Body of pancreas (tissue), 4 donors: ENCODE results near the gene TNS3. TPM values are rescaled to one million over a fixed set of nuclear protein-coding genes. Genes with fewer than 3 reads are reported as not detected.

Experiments
- ATAC-seq: fragments of 150-250 bp; one replicate; pipeline ENCODE4 v1.9.1; 2016
- DNase-seq, 4 donors: peaks; one replicate each; pipeline ENCODE4 v3.0.0-alpha.2; 2019
- H3K27ac ChIP-seq, 4 donors: fragments of 200-600 bp; sonication (generic); 1 replicate in 3 of 4; 2 replicates in 1 of 4; pipeline versions ENCODE4 v1.5.1 to v1.6.1; 2016 to 2019; ENCODE audit warnings: mild to moderate bottlenecking in 1 of 4, mixed read lengths in 1 of 4, moderate library complexity in 1 of 4
- H3K27me3 ChIP-seq, 2 donors: fragments of 200-600 bp; sonication (generic); one replicate each; pipeline ENCODE4 v1.6.0; 2016; ENCODE audit warnings: mild to moderate bottlenecking in 1 of 2
- H3K36me3 ChIP-seq, 2 donors: fragments of 200-600 bp; sonication (generic); replicated peaks in 1 of 2; 2 replicates each; pipeline ENCODE4 v1.5.1; 2016; ENCODE audit warnings: low read depth in 2 of 2; ENCODE audit not compliant: insufficient read depth in 1 of 2
- H3K4me1 ChIP-seq: fragments of 200-600 bp; sonication (generic); one replicate; pipeline ENCODE4 v1.6.0; 2016
- H3K4me3 ChIP-seq, 2 donors: fragments of 200-600 bp; sonication (generic); 1 replicate in 1 of 2; 2 replicates in 1 of 2; pipeline ENCODE4 v1.5.1; 2016 to 2019
- H3K9me3 ChIP-seq, 3 donors: fragments of 200-600 bp; sonication (generic); 1 replicate in 2 of 3; 2 replicates in 1 of 3; pipeline ENCODE4 v1.5.1; 2016
- POLR2A ChIP-seq, 3 donors: fragments of 450-650 bp; IDR thresholded peaks; one replicate each; pipeline ENCODE4 v1.6.1; 2016; ENCODE audit warnings: antibody characterized with exemption in 3 of 3, mild to moderate bottlenecking in 2 of 3
- WGBS, 2 donors: methylation state at CpG; one replicate each; pipeline ENCODE4 v1.1.5; 2017; 5-methylcytosine and 5-hydroxymethylcytosine counted together
- intact Hi-C: fragments of 100-400 bp; cut with DNase I; formaldehyde crosslinking; loops from one replicate; pipeline ENCODE4 v1.15.1; 2023
- total RNA-seq, 2 donors: library from RNA; depleted of rRNA; stranded (reverse); fragments of >200 nt; gene quantifications; one replicate each; pipeline ENCODE4 v1.1.0, GENCODE V29; 2016
- TF ChIP-seq, protein P1 (sequence below), 7 experiments: fragments of 450-650 bp in 4 of 7; fragments of 200-600 bp in 3 of 7; sonication (generic) in 3 of 7; IDR thresholded peaks; one replicate each; pipeline ENCODE4 v1.5.1; 2016 to 2019; ENCODE audit warnings: antibody characterized with exemption in 7 of 7

Gene TNS3
- total RNA-seq, 2 donors from 2014 or later, result 100 to 265 TPM

DNA sequence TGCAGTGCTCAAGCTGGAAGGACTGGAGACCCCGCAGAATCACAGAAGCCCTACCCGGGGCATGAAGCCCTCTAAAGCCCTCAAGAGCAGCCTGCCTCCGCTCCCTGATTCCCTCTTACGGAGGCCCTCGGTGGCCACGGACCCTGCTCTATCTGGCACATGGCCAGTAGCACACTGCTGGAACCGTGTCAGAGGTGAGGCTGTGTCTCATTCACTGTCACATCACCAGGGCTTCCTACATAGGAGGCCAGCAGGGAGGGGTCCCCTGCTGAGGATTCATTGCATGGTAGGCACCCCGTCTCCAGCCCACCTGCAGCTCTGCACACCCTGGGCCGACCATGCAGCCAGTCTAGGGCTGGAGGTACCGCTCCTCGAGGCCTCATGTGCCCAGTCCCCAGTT lies 259.2 kb downstream of the TNS3 start:
- Histone ChIP-seq H3K27me3 (no peaks in the 10 kb centered on the region), H3K9me3 (no peaks in the 10 kb centered on the region), H3K4me1 (peaks cover 23% of the 10 kb centered on the region), H3K36me3 (peaks cover 0 to 19% of the 10 kb centered on the region in 2 donors), H3K27ac (no peak overlapping the region), H3K4me3 (no peak overlapping the region)
- intact Hi-C loops, result no loop called here
- 90 to 96% methylated on average over 11 of the region's 11 CpGs for WGBS, 2 donors
- no peak for TF ChIP-seq POLR2A (IDR thresholded peaks at IDR 0.05)
- TF ChIP-seq, protein P1, sequence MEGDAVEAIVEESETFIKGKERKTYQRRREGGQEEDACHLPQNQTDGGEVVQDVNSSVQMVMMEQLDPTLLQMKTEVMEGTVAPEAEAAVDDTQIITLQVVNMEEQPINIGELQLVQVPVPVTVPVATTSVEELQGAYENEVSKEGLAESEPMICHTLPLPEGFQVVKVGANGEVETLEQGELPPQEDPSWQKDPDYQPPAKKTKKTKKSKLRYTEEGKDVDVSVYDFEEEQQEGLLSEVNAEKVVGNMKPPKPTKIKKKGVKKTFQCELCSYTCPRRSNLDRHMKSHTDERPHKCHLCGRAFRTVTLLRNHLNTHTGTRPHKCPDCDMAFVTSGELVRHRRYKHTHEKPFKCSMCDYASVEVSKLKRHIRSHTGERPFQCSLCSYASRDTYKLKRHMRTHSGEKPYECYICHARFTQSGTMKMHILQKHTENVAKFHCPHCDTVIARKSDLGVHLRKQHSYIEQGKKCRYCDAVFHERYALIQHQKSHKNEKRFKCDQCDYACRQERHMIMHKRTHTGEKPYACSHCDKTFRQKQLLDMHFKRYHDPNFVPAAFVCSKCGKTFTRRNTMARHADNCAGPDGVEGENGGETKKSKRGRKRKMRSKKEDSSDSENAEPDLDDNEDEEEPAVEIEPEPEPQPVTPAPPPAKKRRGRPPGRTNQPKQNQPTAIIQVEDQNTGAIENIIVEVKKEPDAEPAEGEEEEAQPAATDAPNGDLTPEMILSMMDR (IDR thresholded peaks at IDR 0.05), result no peak
- DNase-seq (peak in 1 of 4 donors; percentile 10), ATAC-seq (no peak)

DNA sequence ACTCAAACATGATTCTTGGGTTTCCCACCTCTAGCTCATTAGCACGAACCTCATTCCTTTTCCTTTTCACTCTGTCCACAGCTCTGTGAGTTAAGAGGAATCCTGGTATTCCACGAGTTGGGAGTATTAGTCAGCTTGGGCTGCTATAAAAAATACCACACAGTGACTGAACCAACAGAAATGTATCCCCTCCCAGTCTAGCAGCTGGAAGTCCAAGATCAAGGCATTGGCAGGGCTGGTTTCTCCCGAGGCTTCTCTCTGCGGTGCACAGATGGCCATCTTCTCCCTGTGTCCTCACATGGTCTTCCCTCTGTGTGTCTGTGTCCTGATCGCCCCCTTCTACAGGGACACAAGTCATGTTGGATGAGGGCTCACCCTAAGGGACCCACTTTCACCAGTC lies 261.6 kb downstream of the TNS3 start:
- no peak for ATAC-seq
- TF ChIP-seq, protein P1 (IDR thresholded peaks at IDR 0.05), result no peak
- no peak for TF ChIP-seq POLR2A (IDR thresholded peaks at IDR 0.05)
- Histone ChIP-seq H3K4me3 (no peak overlapping the region), H3K27me3 (no peaks in the 10 kb centered on the region), H3K36me3 (peaks cover 0 to 19% of the 10 kb centered on the region in 2 donors), H3K27ac (no peak overlapping the region), H3K9me3 (no peaks in the 10 kb centered on the region), H3K4me1 (peaks cover 5% of the 10 kb centered on the region)
- WGBS, 2 donors, result 88 to 91% methylated on average over 5 of the region's 5 CpGs
- DNase-seq, result no peak
- intact Hi-C loops, result no loop called here

DNA sequence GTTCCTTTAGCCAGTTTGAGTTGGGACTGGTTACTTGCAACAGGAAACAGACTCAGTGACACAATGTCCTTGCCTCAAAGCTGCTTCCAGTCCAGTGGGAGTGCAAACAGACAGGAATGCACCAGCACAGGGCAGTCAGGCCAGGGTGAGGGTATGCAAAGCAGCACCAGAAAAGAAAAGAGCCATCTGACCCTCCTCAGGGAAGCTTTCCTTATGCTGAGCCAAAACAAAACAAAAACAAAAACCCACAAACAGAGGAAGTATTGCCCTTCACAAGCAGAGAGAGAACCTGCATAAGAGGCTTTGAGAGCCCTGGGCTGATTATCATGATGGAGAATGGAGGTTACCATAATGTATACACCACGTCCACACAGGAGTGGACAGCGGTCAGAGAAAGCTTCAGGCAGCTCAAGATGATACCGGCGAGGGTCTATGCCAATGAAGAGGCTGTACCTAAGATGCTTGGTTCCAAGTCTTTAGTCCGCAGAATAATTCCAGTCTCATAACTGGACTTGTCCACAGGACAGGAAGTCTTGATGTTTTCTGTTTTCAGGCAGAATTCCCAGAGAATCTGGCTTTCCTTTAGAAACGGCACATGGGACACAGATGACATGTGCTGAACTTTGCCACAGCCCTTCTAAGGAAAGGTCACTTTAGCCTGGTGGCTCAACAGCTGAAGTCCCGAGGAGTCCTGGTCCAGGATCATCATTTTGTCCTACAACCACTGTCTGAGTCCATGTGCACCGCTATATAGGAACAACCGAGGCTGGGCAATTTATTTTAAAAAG lies 263.3 kb downstream of the TNS3 start:
- 81 to 96% methylated on average over 8 to 9 of the region's 9 CpGs for WGBS, 2 donors
- H3K36me3 ChIP-seq, result peaks cover 0 to 19% of the 10 kb centered on the region in 2 donors
- TF ChIP-seq POLR2A (IDR thresholded peaks at IDR 0.05), result no peak
- TF ChIP-seq, protein P1 (IDR thresholded peaks at IDR 0.05), result no peak
- H3K27me3 ChIP-seq, result no peaks in the 10 kb centered on the region
- intact Hi-C loops, result no loop called here
- peak in 1 of 4 donors; percentile 7 for DNase-seq
- H3K4me1 ChIP-seq, result peaks cover 22% of the 10 kb centered on the region
- no peak for ATAC-seq
- no peak overlapping the region for H3K4me3 ChIP-seq
- H3K9me3 ChIP-seq, result no peaks in the 10 kb centered on the region
- H3K27ac ChIP-seq, result no peak overlapping the region

DNA sequence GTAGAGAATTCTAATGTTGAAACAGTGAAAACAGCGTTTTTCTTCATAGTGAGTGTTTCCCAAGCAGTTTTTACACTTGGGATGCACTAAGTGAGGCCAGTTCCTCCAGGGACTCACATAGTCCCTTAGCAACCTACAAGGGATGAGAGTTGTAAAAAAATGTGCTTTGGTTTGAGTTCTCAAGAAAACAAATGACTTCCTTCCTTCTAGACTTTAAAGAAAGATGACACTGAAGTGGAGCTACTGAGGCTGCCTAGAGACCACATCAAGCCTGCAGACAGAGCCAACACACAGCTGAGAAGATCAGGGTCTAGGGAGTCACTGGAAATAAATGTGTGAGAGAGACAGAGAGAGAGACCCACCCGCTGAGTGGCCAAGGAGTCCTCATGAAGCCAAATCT lies 264.4 kb downstream of the TNS3 start:
- Histone ChIP-seq H3K27me3 (no peaks in the 10 kb centered on the region), H3K27ac (no peak overlapping the region), H3K36me3 (peaks cover 0 to 21% of the 10 kb centered on the region in 2 donors), H3K4me1 (peaks cover 27% of the 10 kb centered on the region), H3K9me3 (no peaks in the 10 kb centered on the region), H3K4me3 (no peak overlapping the region)
- intact Hi-C loops, result no loop called here
- DNase-seq (no peak), ATAC-seq (no peak)
- no peak for TF ChIP-seq POLR2A (IDR thresholded peaks at IDR 0.05)
- TF ChIP-seq, protein P1 (IDR thresholded peaks at IDR 0.05), result no peak
- WGBS, 2 donors, result 75 to 82% methylated on average over 2 of the region's 2 CpGs
